GM04503 (cell line): ENCODE results near the gene COL1A1.

Experiments
- DNase-seq: peaks from one replicate; pipeline ENCODE4 v3.0.0-alpha.2; 2012; ENCODE audit warnings: low read depth

COL1A1 gene

GRCh38 chr17:50213026-50214022 is 11.9 kb upstream of the COL1A1 start:
- DNase-seq = no peak

GRCh38 chr17:50212121-50212843 is 10.9 kb upstream of the COL1A1 start:
- DNase-seq = peak; percentile 72

- no peak for DNase-seq
These were observed 10.1 kb upstream of the COL1A1 start for GRCh38 chr17:50211249-50212120.

- DNase-seq = peak; percentile 82
These were observed 9.1 kb upstream of the COL1A1 start for GRCh38 chr17:50210240-50211225.

GRCh38 chr17:50209472-50210239 is 8.2 kb upstream of the COL1A1 start:
- DNase-seq = peak; percentile 98

GRCh38 chr17:50209133-50209471 is 7.7 kb upstream of the COL1A1 start:
- DNase-seq = no peak

GRCh38 chr17:50208611-50209061 is 7.2 kb upstream of the COL1A1 start:
- no peak for DNase-seq

GRCh38 chr17:50207792-50208567 is 6.5 kb upstream of the COL1A1 start:
- DNase-seq = no peak

GRCh38 chr17:50207315-50207714 is 5.9 kb upstream of the COL1A1 start:
- DNase-seq = no peak

- DNase-seq = no peak
These were observed 5.3 kb upstream of the COL1A1 start for GRCh38 chr17:50206604-50207293.

- DNase-seq = no peak
These were observed 4.6 kb upstream of the COL1A1 start for GRCh38 chr17:50205963-50206505.

GRCh38 chr17:50205111-50205962 is 3.9 kb upstream of the COL1A1 start:
- no peak for DNase-seq

GRCh38 chr17:50204431-50204830 is 3.0 kb upstream of the COL1A1 start:
- no peak for DNase-seq

- peak; percentile 99 for DNase-seq
These were observed 2.3 kb upstream of the COL1A1 start for GRCh38 chr17:50203604-50204345.

- peak; percentile 64 for DNase-seq
These were observed 1.7 kb upstream of the COL1A1 start for GRCh38 chr17:50203086-50203485.

- no peak for DNase-seq
These were observed 765 bp downstream of the COL1A1 start for GRCh38 chr17:50200457-50201275.
